Sciatic nerve (tissue), 2 donors: ENCODE results near the gene UXS1. TPM values are rescaled to one million over a fixed set of nuclear protein-coding genes. Genes with fewer than 3 reads are reported as not detected.

Experiments
- ATAC-seq: fragments of 200-7000 bp; cut with Tn5 transposase; one replicate; pipeline ENCODE4 v1.9.1; 2020; ENCODE audit warnings: mild to moderate bottlenecking, moderate library complexity
- DNase-seq: peaks from one replicate; pipeline ENCODE4 v3.0.0-alpha.2; 2020; ENCODE audit warnings: low spot score
- intact Hi-C: fragments of 100-400 bp; cut with DNase I; formaldehyde crosslinking; loops from one replicate; pipeline ENCODE4 v1.14.2; 2022
- total RNA-seq: library from RNA; stranded (reverse); fragmentation: NEBNext Ultra II Directional; extraction: Animal tissue kit (Norgen Biotek cat#: 25700); gene quantifications from one replicate; pipeline ENCODE4 v1.2.1, GENCODE V29; 2021
- donor health status: DM: no; HTN: no; CAD: no.
- donor health status: DM: no; HTN: no; CAD: no.

The UXS1 gene
- total RNA-seq, 1 donor from 2014 or later: 40.8 TPM

DNA sequence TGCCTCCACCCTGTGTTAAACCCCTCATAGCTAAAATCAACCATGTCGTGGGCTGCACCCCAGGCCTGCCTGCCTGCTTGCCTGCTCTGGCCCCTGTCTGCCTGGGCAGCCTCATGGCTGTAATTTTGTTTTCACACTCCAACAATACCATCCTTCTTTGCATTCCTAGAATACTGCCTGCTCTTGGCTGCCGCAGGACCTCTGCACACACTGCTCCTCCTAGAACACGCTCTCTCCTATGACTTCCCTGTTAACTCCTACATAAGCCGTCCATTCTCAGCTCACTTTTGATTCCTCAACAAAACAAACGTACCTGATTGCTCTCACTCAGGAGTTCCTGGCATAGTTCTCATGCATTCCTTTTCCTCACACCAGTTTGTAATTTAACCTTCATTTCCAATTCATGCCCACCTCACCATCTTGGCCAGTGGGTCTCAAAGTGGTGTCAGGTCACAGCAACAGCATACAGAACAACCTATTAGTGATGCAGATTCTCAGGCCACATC lies 2.5 kb downstream of the UXS1 start:
- no peak for DNase-seq
- intact Hi-C loops: no loop called here
- ATAC-seq: no peak

DNA sequence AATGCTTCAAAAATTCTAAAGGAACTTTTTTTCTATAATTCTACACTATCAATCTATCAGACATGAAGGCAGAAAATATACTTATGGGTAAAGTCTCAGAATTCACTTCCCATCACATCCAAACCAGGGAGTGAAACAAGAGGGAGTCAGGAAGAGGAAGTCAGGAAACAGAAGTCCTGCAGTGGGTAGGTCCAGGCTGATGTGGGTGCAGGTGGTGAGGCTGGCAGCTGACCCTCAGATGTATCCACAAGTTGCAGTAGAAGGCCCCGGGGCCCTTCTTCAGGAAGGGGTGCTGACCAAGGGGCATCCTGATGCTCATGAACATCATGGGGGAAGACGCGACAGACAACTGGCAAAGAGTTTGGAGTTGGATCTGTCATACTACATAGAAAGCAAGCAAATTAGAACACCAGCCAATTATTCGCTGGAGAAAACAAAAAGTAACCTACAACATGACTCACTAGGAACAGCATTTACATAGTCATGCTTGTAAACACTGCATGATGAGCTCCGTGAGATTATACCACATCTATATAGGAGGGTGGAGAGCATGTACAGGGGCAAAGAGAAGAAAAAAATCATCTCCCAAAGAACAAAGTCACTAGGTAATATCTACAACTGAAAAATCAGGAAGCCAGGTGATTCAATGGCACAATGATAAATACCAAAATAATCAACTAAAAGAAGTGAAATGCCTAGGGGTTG lies 4.2 kb downstream of the UXS1 start:
- intact Hi-C loops: no loop called here
- ATAC-seq (no peak), DNase-seq (no peak)

DNA sequence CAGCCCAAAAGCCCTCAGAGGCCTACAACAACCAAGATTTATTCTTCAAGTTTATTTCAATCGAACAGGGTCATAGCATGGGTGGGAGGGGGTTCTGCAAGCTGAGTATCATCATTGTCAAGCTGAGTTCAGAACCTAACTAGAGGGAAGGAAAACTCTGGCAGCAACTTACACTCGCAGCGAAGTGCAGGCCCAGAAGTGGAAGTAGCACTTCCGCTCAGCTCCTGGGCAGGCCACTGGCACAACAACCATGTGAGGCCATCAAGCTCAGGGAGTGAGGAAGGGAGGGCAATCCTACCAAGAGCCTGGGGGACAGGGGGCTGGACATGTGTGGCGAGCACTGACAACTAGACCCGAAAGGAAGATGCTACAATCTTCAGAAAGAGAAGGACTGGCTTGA lies 4.8 kb downstream of the UXS1 start:
- no peak for DNase-seq
- intact Hi-C loops: no loop called here
- no peak for ATAC-seq

DNA sequence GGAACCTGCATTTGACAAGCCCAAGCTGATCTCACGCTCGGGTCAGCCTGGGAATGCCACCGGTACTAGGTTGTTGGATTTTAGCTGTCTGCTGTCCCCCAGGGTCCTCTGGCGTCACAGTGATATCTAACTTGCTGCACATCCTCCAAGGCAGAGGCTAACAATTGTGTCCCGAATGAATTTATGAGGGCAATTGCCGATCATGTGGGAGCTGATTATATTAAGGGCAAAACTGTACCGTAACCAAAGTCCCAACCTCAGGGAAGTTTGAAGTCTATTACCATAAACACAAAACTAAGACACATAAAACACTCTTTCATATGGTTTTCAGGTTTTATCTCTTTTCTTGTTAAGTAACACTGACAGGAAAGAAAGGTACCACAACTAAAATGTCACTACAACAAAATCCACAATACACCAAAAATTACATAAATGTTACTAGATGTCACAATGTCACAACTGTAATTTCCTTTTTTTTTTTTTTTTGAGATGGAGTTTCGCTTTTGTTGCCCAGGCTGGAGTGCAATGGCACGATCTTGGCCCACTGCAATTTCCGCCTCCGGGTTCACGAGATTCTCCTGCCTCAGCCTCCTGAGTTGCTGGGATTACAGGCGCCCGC lies 6.7 kb downstream of the UXS1 start:
- DNase-seq: no peak
- intact Hi-C loops: no loop called here
- ATAC-seq: no peak

DNA sequence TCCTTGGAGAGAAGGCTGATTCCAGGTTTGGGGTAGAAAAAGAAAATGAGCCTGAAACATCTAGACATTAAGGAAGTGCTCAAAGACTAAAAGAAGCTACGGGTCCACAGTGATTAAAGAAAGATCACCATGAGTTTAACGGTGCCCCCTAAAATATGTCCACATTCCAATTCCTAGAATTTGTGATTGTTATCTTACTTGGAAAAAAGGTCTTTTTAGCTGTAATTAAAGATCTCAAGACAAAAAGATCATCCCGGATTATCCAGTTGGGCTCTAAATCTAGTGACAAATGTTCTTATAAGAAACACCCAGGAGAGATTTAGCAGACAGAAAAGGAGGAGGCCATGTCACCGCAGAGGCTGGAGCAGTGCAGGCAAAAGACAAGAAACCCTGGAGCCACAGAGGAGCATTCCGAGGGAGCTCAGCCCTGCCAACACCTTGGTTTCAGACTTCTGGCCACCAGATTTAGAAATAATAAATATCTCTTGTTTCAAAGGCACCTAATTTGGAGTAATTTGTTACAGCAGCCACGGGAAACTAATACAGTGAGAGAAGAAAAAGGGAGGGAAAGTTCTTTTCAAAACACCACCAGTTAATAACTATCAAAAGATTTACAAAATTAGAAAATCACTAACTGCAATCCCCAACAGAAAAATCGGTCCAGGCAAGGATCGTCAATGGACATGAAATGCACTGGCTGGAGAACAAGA lies 8.5 kb downstream of the UXS1 start:
- intact Hi-C loops: no loop called here
- ATAC-seq (no peak), DNase-seq (no peak)

DNA sequence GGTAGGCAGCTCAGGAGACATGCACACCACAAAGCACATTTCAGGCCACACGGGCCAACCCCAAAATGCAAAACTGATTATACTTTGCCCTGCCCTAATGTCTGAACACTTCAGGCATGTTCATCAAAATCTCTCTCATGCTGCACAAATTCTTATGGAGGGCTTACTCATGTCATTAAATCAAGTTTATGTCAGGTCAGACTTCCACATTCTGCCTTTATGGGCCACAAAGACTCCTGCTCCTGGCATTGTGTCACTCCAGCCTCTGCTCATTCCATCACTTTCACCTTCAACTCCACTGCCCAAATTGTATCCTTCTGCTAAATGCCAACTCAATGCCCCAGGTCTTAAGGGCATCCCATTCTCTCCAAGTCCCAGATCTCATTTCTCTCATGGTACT lies 9.2 kb downstream of the UXS1 start:
- DNase-seq (no peak), ATAC-seq (no peak)
- intact Hi-C loops: no loop called here

DNA sequence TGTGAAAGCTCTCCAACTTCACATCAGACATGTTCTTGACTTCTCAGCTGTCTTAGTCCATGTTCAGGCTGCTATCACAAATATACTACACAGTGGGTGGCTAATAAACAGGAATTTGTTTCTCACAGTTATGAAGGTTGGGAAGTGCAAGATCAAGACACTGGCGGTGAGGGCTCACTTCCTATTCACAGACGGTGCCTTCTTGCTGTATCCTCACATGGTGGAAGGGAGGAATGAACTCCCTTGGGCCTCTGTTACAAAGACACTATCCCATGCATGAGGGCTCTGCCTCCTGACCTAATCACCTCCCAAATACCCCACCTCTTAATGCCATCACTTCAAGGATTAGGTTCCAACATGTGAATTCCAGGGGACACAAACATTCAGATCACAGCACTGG lies 9.7 kb downstream of the UXS1 start:
- DNase-seq (no peak), ATAC-seq (no peak)
- intact Hi-C loops: no loop called here

DNA sequence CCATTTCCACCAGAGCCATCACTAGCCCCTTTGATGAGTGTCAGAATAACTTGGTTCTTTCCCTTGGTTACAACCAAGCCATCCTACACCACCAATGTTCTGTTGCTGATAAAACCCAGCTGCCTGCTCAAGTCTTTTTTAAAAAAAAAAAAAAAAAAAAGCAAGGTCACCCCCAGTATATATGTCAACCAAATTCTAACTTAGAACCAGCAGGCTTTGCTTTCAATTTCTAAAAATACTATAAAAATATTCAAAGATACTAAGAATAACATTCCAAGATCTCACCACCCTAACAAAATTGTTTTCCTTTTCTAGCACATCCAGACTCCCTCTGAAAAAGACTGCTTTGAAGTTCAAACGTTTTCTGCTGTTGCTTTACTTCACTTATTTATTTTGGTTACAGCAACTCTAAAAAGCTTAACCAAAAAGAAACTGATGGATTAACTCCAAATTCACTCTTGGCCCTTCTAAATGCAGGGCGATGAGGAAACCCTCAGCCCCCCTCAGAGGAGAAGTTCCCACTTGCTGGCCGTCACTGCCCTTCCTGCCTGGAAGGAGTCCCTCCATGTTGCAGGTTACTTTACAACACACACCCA lies 10.9 kb downstream of the UXS1 start:
- ATAC-seq (no peak), DNase-seq (no peak)
- intact Hi-C loops: no loop called here

DNA sequence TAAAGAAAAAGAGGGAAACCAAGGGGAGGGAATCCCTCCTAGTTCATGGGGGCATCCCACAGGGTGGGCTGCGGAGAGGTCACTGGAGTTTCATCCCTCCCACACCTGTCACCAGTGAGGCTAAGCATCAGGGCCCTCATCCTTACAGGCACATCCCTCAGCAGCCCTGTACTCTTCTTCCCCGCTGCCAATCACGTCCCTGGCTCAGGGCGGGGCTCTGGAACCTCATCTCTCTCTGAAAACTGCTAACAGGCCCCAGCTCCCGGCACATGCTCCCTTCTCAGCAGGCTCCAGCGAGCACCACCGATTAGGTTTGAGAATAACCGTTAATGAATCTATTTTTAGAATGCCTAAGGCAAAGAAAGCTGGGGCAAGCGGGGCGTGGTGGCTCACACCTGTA lies 13.0 kb downstream of the UXS1 start:
- no peak for DNase-seq
- intact Hi-C loops: no loop called here
- no peak for ATAC-seq

DNA sequence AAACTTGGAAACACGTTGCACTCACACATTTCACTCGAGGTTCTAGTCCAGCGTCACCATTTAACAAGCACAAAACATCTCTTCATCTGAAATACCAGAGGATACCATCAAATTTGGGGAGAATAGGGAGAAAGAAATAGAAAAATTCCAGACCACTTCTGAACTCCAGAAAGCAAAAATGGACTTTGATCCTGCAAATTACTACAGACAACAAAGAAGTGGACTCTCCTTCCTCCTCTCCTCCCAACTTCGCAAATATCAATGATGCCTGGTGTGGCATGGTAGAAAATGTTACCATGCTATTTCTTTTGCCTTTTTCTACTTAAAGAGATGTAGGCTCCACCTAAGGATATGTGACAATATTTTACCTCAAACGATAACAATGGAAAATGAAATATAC lies 13.5 kb downstream of the UXS1 start:
- intact Hi-C loops: no loop called here
- DNase-seq (no peak), ATAC-seq (no peak)

DNA sequence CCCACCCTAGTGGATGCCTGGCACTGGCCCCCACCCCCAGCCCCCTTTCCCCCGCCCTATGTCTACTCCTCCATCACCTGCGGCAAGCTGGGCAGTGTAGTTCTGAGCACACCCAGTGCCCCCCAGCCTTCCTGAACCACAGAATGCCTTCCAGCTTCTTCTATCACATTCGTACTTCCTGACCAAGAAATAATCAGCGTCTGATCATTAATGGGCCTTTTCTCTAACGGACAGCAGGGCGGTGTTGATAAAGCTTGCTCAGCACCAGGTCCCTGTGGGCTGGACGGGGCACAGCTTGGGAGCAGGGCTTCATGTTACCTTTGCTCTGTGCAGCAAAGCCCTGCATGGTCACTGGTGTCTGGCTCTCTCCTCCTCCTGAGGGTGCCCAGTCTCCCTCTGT lies 15.4 kb downstream of the UXS1 start:
- intact Hi-C loops: no loop called here
- no peak for ATAC-seq
- no peak for DNase-seq

DNA sequence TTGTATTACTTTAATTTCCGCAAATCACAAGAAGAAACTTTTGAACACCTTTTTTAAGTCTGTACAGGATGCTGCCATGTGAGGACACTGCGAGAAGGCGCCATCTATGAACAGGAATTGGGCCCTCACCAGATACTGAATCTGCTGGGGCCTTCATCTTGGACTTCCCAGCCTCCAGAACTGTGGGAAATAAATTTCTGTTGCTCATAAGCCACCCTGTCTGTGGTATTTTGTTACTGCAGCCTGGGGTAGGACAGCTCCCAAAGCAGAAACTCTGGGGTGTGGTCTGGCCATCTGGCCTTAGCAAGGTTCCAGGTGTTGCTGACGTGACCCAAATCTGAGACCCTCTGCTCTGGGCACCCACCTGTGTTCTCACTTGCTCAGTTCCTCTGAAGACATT lies 16.5 kb downstream of the UXS1 start:
- ATAC-seq: no peak
- intact Hi-C loops: no loop called here

DNA sequence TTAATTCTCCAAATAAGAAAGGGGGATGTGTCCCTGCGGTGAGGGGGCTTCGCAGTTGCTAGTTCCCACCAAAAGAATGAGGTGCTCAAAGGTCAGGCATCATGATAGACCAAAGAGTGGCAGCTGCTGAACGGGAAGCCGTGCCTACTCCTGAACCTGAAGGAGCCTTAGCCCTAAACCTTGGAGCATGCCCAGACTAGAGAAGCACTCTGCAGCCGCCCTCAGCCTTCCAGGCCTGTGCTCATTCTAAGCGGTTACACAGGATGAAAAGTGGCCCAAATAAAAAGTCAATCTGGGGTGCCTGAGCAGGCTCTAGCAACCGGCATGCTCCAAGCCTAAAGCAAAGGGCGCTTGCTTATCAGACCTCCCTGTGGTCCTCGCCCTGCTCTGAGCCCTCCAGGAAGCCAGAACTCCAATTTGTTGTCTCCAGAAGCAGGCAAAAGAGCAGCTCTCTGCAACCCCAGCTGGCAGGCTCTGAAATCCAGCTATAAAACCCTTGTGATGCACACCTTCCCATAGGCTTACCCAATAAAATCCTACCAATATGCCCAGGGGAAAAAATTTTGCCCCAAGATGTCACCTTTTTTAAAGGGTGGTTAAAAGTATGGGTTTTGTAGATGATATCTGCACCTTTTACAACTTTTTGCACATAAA lies 17.5 kb downstream of the UXS1 start:
- ATAC-seq: no peak
- no peak for DNase-seq
- intact Hi-C loops: no loop called here

More for the DNA sequence above, 16.5 kb downstream of the UXS1 start:
- no peak for DNase-seq

DNA sequence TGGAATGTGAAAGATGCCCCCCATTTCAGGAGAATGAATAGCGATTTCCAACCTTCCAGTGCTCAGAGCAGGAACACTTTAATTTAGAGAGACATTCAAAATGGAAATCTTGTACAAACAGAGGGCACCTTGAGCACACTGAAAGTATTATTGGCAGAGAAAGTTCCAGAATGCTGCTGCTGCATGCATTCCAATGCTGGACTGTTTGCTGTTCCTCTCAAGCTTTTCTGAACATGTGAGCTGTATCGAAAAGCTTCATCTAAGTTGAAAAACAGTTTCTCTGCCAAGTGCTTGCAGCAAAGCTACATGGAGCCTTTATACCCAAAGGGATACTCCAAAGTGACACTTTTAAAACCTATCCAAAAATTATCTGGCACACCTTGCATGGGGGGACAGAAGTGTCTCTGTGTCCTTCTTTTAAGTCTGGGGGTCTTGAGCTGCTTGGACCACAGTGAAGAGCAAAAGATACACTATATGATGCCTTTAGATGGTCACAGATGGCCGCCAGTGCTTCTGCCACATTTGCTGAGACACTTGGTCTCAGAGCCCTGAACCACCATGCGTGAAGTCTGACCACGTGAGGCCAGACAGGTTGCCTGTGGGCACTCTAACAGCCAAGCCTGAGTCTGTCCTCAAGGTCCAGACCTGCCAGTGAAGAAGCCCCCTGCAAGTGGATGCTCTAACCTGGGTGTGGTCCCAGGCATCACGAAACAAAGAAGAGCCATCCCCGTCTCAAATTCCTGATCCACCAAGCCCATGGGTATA lies 18.8 kb downstream of the UXS1 start:
- intact Hi-C loops: no loop called here
- DNase-seq: no peak
- ATAC-seq: no peak

DNA sequence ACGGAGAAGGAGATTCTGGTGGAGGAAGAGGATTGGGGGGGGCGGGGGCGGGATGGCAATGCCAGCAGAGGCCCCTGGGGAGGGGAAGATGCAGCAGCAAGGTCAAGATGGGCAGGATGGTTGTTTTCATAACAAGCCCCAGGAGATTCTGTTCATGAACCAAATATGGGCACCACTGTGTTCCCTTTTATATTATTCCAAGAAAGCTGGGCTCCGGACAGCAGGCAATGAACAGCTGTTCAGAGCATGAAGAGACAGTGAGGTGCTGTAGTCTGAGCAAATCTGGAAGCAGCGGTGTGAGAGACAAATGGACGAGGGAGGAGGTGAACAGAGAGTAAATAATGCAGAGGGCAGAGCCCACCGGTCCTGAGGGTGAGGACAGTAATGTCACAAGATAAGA lies 20.0 kb downstream of the UXS1 start:
- intact Hi-C loops: no loop called here
- ATAC-seq (no peak), DNase-seq (no peak)

DNA sequence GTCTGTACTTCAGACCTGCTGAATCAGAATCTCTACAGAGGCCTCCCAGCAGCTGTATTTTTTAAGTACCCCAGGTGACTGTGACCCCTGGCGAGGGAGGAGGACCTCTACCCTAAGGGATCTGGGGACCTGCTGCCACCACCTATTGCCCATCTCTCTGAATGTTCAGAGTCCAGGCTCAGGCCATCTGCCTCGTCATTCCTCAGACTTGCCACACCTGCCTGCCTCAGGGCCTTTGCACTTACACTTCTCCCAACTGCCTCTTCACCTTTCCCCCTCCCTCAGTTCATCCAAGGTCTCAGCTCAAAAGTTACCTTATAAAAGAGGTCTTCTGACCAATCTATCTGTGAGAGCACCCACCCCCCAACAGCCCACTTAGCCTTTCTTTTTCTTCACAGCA lies 21.5 kb downstream of the UXS1 start:
- no peak for DNase-seq
- ATAC-seq: no peak
- intact Hi-C loops: no loop called here

DNA sequence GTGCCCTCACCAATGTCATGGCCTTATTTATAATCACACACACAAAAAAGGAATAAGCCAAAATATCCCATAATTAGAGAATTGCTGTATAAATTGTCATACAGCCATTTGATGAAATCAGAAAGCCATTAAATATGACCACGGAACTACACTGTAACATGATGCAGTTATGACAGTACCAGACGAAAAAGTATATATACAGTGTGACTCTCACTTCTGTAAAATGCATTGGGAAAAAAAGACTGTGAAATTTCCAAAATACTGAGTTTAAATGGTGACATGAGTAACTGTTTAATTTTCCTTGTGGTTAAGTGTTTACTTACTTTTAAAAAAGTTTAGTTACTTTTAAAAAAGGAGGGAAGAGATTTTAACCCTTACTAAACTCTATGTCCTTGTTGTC lies 25.4 kb downstream of the UXS1 start:
- intact Hi-C loops: no loop called here
- DNase-seq: no peak
- ATAC-seq: no peak

DNA sequence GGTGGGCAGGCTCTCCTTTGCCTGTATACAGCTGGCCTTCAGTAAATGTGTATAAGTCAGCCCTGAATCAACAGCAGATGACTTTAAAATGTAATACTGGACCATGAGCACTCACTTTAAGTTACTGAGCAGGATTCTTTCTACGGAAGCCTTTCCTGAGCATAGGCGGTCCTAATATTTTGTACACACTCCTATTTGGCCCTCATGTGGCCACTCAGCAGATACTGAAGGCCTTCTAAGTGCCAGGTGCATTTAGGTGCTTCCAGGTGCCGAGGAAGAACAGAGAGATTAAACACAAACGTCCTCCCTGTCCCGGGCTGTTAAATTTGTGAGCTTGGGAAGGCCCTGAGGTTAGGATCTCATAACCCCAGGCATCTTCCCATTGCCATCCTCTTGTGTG lies 27.0 kb downstream of the UXS1 start:
- ATAC-seq (no peak), DNase-seq (no peak)
- intact Hi-C loops: no loop called here

DNA sequence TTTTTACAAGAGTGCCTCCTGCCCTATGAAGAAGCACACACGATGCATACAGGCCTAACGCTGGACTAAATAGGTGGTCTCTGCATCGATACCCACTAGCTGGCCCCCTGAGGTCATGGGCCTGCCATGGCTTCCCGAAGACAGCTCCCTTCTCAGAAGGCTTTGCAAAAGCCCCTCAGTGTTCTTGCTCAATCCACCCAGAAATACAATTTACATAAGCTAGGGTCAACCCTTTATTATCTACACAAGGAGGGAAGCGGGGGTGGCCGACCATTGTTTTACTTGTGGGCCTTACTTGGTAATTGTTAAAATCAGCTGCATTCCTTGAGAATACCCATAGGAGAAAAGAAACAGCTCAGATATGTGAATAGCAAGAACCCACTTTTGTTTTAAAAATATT lies 28.5 kb downstream of the UXS1 start:
- DNase-seq: no peak
- intact Hi-C loops: no loop called here
- no peak for ATAC-seq
